ENCODE measurements around the gene COL11A2. TPM values are rescaled to one million over a fixed set of nuclear protein-coding genes. Genes with fewer than 3 reads are reported as not detected.
A peak's percentile ranks its signal among the peaks of the same experiment; 100 is the strongest.
"Not testable (repeated sequence)": the region's sequence is repeated elsewhere in the genome, so short reads cannot be mapped to it uniquely, and the experiment has no call there.

COL11A2 gene
- polyA plus RNA-seq, 1 donor from 2014 or later, result 9.8 TPM

DNA sequence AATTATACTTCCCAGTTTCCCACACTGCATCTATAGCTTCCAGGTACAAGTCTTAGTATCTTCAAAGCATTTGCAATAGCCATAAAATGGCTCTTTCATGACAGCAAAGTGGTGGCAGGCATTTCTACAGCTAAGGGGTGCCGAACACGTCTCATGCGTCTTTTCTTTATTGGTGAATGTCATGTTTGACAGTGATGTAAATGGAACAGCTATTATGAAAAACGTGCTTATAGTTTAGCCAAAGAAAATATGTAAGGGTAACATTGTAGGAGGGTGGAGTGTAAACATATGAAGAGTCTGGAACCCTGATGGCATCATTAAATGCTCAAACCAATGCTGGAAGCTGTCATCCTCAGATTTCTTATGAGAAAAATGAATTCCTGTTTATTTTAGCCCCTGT, 37.9 kb downstream of the COL11A2 start:
- H3K4me2 ChIP-seq (ENCODE audit: low read length), result peak overlapping the region; percentile 42
- peak overlapping the region; percentile 29 for H3K4me3 ChIP-seq (ENCODE audit: low read length)
- no peaks in the 10 kb centered on the region for H3F3A ChIP-seq (ENCODE audit: insufficient read depth, low read length, poor library complexity, severe bottlenecking)
- no peaks in the 10 kb centered on the region for H4K20me1 ChIP-seq (ENCODE audit: insufficient read depth)
- TF ChIP-seq TAF1 (IDR thresholded peaks at IDR 0.05; ENCODE audit: low read depth) (no peak), REST (IDR thresholded peaks at IDR 0.05; ENCODE audit: borderline replicate concordance) (no peak), EP300 (conservative IDR thresholded peaks at IDR 0.05; ENCODE audit: poor library complexity, severe bottlenecking) (peak; percentile 95), RAD21 (conservative IDR thresholded peaks at IDR 0.05) (no peak), CTCF (IDR thresholded peaks at IDR 0.05; ENCODE audit: poor library complexity, severe bottlenecking) (no peak), SMC3 (conservative IDR thresholded peaks at IDR 0.05; ENCODE audit: poor library complexity) (no peak), EZH2 (IDR thresholded peaks at IDR 0.05; ENCODE audit: borderline replicate concordance, insufficient read depth, low read length, poor library complexity, severe bottlenecking) (no peak), POLR2AphosphoS5 (IDR thresholded peaks at IDR 0.05) (peak; percentile 93), MXI1 (conservative IDR thresholded peaks at IDR 0.05; ENCODE audit: poor library complexity, severe bottlenecking) (no peak)
- peak overlapping the region; percentile 42 for H3K27ac ChIP-seq (ENCODE audit: low read length)
- H2AFZ ChIP-seq (ENCODE audit: low read depth, low read length), result no peak overlapping the region
- peaks cover 3% of the 10 kb centered on the region for H3K27me3 ChIP-seq (ENCODE audit: insufficient read depth, low read depth, low read length)
- no peaks in the 10 kb centered on the region for H3K9me3 ChIP-seq (ENCODE audit: low read length)
- no peaks in the 10 kb centered on the region for H3K36me3 ChIP-seq (ENCODE audit: insufficient read depth, low read length)
- H3K9ac ChIP-seq (ENCODE audit: low read length), result no peak overlapping the region
- no peaks in the 10 kb centered on the region for H3K9me2 ChIP-seq (ENCODE audit: insufficient read depth, low read length)
- no peaks in the 10 kb centered on the region for H3K79me2 ChIP-seq (replicated peaks; ENCODE audit: insufficient read depth, low read length)

GRCh38 chr6:33151050-33151449, 41.2 kb downstream of the COL11A2 start:
- no peak overlapping the region for H3K27ac ChIP-seq (ENCODE audit: low read length)
- no peak overlapping the region for H3K4me2 ChIP-seq (ENCODE audit: low read length)
- no peaks in the 10 kb centered on the region for H3K9me3 ChIP-seq (ENCODE audit: low read length)
- no peaks in the 10 kb centered on the region for H3K36me3 ChIP-seq (ENCODE audit: insufficient read depth, low read length)
- TF ChIP-seq CTCF (IDR thresholded peaks at IDR 0.05; ENCODE audit: poor library complexity, severe bottlenecking), result no peak
- TF ChIP-seq SMC3 (conservative IDR thresholded peaks at IDR 0.05; ENCODE audit: poor library complexity), result no peak
- no peak overlapping the region for H3K4me3 ChIP-seq (ENCODE audit: low read length)
- no peak overlapping the region for H3K9ac ChIP-seq (ENCODE audit: low read length)
- no peaks in the 10 kb centered on the region for H3K79me2 ChIP-seq (replicated peaks; ENCODE audit: insufficient read depth, low read length)
- no peaks in the 10 kb centered on the region for H4K20me1 ChIP-seq (ENCODE audit: insufficient read depth)
- H3K27me3 ChIP-seq (ENCODE audit: insufficient read depth, low read depth, low read length), result peaks cover 6% of the 10 kb centered on the region
- no peaks in the 10 kb centered on the region for H3K9me2 ChIP-seq (ENCODE audit: insufficient read depth, low read length)
- H3F3A ChIP-seq (ENCODE audit: insufficient read depth, low read length, poor library complexity, severe bottlenecking), result no peaks in the 10 kb centered on the region
- no peak overlapping the region for H2AFZ ChIP-seq (ENCODE audit: low read depth, low read length)

- not testable (repeated sequence) for H3K36me3 ChIP-seq (ENCODE audit: insufficient read depth, low read length); H3F3A ChIP-seq (ENCODE audit: insufficient read depth, low read length, poor library complexity, severe bottlenecking); H3K4me3 ChIP-seq (ENCODE audit: low read length); H3K79me2 ChIP-seq (replicated peaks; ENCODE audit: insufficient read depth, low read length); H3K9ac ChIP-seq (ENCODE audit: low read length); H3K27me3 ChIP-seq (ENCODE audit: insufficient read depth, low read depth, low read length); H3K27ac ChIP-seq (ENCODE audit: low read length); H4K20me1 ChIP-seq (ENCODE audit: insufficient read depth); H3K9me3 ChIP-seq (ENCODE audit: low read length); H3K9me2 ChIP-seq (ENCODE audit: insufficient read depth, low read length); H2AFZ ChIP-seq (ENCODE audit: low read depth, low read length); H3K4me2 ChIP-seq (ENCODE audit: low read length)
These were observed 41.7 kb downstream of the COL11A2 start for GRCh38 chr6:33150560-33150959.
